ENCODE data around the gene UBQLN4. TPM values are rescaled to one million over a fixed set of nuclear protein-coding genes. Genes with fewer than 3 reads are reported as not detected.

The UBQLN4 gene
- total RNA-seq (2022; extraction: Qiagen RNA extraction): 33.9 to 43.6 TPM (median 42.2 TPM) in 5 replicates

DNA sequence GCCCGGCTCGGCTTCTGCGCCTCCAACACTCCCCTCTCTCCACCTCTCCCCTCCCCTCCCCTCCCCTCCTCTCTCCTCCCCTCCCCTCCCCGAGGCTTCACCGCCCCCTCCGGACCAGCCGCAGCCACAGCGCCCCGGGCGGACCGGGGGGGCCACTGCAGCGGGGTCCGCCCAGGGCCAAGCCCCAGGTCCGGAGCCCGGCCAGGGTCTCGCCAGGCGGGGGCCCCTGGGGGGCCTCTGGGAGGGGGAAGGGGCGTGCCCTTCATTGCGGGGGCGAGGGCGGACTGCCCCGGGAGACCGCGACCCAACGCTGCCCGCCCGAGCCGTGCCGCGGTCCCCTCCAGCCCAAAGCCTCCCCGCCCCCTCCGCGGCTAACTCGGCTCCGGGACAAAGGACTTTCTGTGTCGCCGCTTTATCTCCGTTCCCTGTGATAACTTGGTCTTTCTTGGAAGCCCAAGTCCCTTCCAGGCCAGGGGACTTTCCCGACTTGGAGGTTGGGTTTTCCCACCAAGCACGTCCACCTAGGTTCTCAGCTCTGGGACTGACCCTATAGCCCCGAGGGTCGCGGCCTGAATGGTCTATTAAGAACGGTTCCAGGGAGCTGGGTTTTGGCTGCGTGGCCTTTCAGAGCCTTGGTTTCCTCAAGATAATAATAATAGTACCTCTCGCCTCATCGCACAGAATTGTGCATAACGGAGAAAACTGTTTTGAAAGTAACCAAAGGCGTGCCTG is at the start of gene UBQLN4:
Gene UBQLN4 (minus strand): TSS at position 31 of the 732 bp plus-strand sequence. CDS start 97 bp downstream, outside the sequence.

DNA sequence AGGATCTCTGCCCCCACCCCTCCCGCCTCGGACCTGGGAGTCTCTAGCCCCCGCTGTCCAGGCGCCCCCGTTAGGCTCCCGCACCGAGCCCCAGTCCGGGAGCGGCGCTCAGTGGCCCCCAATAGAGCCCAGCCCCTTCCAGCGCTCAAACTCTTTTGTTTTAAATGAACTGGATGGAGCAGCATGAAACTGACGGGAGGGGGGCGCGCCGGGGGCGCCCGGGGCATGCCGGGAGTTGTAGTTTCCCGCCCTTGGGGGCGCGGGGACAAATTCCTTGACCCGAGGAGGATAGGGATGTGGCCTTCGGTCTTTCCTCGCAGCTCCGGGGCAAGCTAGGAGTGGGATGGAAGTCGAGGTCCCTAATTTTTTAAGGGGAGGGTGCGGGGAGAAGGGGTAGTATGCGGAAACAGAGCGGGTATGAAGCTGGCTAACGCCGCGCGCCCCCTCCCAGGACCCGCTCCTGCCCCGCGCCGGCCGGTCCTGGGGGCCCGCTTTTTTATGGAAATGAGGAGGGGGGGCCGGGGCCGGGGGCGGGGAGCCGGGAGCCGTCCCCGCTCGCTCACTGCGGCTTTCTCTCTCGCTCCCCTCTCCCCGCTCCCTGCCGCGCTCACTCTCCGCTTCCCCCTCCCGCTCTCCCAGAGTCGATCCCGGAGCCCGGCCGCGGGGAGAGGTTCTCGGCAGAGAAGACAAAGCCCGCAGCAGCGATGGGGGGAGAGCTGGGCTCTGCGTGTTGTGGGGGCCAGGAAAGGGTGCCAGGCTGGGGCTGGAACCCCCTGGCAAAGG is 28.9 kb upstream of the UBQLN4 start, which contains the start of gene MEX3A:
Gene MEX3A (minus strand): TSS at position 157 of the 783 bp plus-strand sequence. CDS start 467 bp downstream, outside the sequence.

DNA sequence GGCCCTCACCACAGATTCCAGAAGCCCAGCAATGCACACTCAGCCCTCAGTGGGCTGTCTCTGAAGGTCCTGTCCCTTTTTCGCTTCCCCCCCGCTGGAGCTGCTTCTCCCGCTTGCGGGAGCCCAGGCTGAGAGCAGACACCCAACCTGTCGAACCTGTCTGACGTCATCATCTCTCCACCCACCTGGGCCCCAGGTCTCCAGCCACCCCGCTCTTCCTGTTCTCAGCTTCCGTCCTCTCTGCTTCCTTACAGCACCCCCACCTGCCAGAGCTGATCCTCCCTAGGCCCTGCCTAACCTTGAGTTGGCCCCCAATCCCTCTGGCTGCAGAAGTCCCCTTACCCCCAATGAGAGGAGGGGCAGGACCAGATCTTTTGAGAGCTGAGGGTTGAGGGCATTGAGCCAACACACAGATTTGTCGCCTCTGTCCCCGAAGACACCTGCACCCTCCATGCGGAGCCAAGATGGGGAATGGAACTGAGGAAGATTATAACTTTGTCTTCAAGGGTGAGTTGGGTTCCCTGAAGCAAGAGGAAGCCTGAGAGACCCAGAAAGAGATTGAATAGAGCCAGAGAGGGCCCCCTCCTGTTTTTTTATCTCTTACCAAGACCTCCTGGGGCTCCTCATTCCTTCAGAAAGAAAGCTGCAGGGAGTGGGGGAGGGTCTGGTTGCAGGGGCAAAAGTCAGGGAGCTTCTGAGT is 7.5 kb upstream of the UBQLN4 start, which contains the start of gene RAB25:
Gene RAB25 (plus strand): TSS at position 224 of the 700 bp plus-strand sequence. CDS start 241 bp downstream, at position 465.

DNA sequence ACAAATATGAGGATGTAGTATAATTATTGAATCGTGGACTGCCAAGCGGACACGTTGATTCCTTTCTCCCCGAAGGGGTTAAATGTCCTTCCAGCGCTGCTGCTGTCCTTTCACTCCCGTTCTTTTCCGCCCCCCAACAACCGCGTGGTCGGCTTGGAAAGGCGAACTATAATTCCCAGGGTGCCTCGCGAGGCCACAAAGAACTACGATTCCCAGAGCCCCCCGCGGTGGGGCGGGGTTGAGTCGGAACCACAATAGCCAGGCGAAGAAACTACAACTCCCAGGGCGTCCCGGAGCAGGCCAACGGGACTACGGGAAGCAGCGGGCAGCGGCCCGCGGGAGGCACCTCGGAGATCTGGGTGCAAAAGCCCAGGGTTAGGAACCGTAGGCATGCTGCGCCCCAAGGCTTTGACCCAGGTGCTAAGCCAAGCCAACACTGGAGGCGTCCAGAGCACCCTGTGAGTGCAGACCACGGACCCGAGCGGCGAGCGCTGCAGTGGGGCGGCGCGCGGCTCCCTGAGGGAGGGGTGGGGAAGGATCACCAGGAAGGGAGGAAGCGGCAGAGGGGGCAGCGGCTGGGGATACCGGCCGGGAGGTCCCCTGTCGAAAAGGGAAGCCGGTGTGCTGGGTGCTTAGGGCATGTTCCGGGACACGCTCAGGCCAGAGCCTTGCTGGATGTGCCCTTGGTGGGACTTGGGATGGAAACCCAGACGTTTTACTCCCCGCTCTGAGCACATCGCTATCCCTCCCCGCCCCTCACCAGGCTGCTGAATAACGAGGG is 1.1 kb upstream of the UBQLN4 start, which contains the start of gene LAMTOR2:
Gene LAMTOR2 (plus strand): TSS at position 283 of the 781 bp plus-strand sequence. CDS start 108 bp downstream, at position 391.

DNA sequence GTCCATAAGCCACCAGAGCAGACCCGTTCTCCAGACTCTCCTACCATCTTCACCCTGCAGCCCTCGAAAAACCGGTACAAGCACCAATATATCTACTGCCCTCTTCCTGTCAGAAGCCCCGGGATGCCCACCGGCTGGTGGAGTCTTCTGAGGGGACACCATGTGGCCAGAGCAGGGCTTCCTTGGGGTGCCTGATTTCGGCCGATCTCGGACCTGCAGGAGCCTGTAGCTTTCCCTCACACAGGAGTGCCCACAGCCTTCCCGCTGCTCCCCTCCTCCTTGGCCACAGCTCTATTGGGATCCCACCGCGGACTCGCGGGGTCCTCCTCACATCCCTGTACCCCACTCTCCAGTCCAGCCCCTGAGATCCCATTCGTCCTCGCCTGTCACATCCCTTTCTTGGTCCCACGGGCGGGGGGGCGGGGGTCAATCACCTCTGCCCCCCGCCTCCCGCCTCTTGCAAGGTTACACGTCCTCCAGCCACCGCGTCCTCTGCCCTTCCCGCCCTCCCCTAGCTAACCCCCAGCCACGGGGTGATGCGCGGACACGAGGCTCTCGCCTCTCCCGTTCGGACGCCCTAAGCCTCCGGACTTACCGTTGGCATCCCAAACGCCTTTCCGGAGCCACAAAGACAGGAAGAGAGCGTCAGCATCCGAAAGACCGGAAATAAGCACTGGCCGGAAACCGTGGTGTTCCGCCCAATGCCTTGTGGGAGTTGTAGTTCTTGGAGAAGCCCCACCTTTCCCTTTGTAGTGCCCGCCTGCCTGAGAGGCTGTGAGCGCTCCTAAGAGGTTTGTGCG is 33.1 kb downstream of the UBQLN4 start, which contains the start of gene SSR2:
Gene SSR2 (minus strand): TSS at position 659 of the 800 bp plus-strand sequence. CDS start 784 bp downstream, outside the sequence.

Other genes with a start within 250 kb of the UBQLN4 start
- 12.2 to 15.6 TPM (median 14.5 TPM) in 5 replicates for gene GON4L, start 196.6 kb downstream of the UBQLN4 start, total RNA-seq (2022; extraction: Qiagen RNA extraction)
- 1.1 to 1.5 TPM (median 1.5 TPM) in 5 replicates for gene SYT11, start 194.2 kb downstream of the UBQLN4 start, total RNA-seq (2022; extraction: Qiagen RNA extraction)
- gene RIT1, start 142.4 kb downstream of the UBQLN4 start, total RNA-seq (2022; extraction: Qiagen RNA extraction): 19.0 to 23.3 TPM (median 19.9 TPM) in 5 replicates
- 12.2 to 25.9 TPM (median 21.4 TPM) in 5 replicates for gene KHDC4, start 119.4 kb downstream of the UBQLN4 start, total RNA-seq (2022; extraction: Qiagen RNA extraction)
- 0.07 TPM in 1 of 5 replicates, not detected in the others for gene RXFP4, start 112.2 kb downstream of the UBQLN4 start, total RNA-seq (2022; extraction: Qiagen RNA extraction)
- gene ARHGEF2, start 75.3 kb downstream of the UBQLN4 start, total RNA-seq (2022; extraction: Qiagen RNA extraction): 31.6 to 38.1 TPM (median 34.0 TPM) in 5 replicates
- gene SSR2, start 32.8 kb downstream of the UBQLN4 start, total RNA-seq (2022; extraction: Qiagen RNA extraction): 247 to 274 TPM (median 264 TPM) in 5 replicates
- gene LAMTOR2, start 984 bp upstream of the UBQLN4 start, total RNA-seq (2022; extraction: Qiagen RNA extraction): 146 to 167 TPM (median 153 TPM) in 5 replicates
- 0.16 TPM in 1 of 5 replicates, not detected in the others for gene RAB25, start 7.4 kb upstream of the UBQLN4 start, total RNA-seq (2022; extraction: Qiagen RNA extraction)
- gene MEX3A, start 28.7 kb upstream of the UBQLN4 start, total RNA-seq (2022; extraction: Qiagen RNA extraction): 0.76 to 2.6 TPM (median 1.7 TPM) in 5 replicates
- gene LMNA, start 60.9 kb upstream of the UBQLN4 start, total RNA-seq (2022; extraction: Qiagen RNA extraction): 607 to 803 TPM (median 745 TPM) in 5 replicates
- 0.31 to 0.51 TPM (median 0.42 TPM) in 5 replicates for gene SEMA4A, start 99.8 kb upstream of the UBQLN4 start, total RNA-seq (2022; extraction: Qiagen RNA extraction)
- gene SLC25A44, start 140.3 kb upstream of the UBQLN4 start, total RNA-seq (2022; extraction: Qiagen RNA extraction): 26.3 to 31.0 TPM (median 27.5 TPM) in 5 replicates
- 55.3 to 59.8 TPM (median 58.8 TPM) in 5 replicates for gene PMF1, start 159.2 kb upstream of the UBQLN4 start, total RNA-seq (2022; extraction: Qiagen RNA extraction)
- gene BGLAP, start 188.4 kb upstream of the UBQLN4 start, total RNA-seq (2022; extraction: Qiagen RNA extraction): 0.23 to 0.47 TPM (median 0.29 TPM) in 3 of 5 replicates, not detected in the others
- 2.4 to 4.7 TPM (median 2.8 TPM) in 5 replicates for gene PAQR6, start 194.3 kb upstream of the UBQLN4 start, total RNA-seq (2022; extraction: Qiagen RNA extraction)
- gene SMG5, start 229.0 kb upstream of the UBQLN4 start, total RNA-seq (2022; extraction: Qiagen RNA extraction): 33.2 to 45.5 TPM (median 42.2 TPM) in 5 replicates
- 4.8 to 8.1 TPM (median 7.4 TPM) in 5 replicates for gene TMEM79, start 230.5 kb upstream of the UBQLN4 start, total RNA-seq (2022; extraction: Qiagen RNA extraction)
- gene GLMP, start 241.9 kb upstream of the UBQLN4 start, total RNA-seq (2022; extraction: Qiagen RNA extraction): 32.2 to 45.8 TPM (median 45.0 TPM) in 5 replicates
- not detected in 5 replicates for gene VHLL, start 245.5 kb upstream of the UBQLN4 start, total RNA-seq (2022; extraction: Qiagen RNA extraction)

Measured in A549 treated with dexamethasone at 1 μM for 4 hours (cell line).